Loucy (cell line): ENCODE measurements around the gene NPFFR1.

Source experiments
- EZH2phosphoT487 ChIP-seq: fragments of 200-600 bp; IDR thresholded peaks from 2 replicates; pipeline ENCODE4 v1.6.1; 2018; ENCODE audit warnings: antibody characterized with exemption, mild to moderate bottlenecking, moderate library complexity, borderline replicate concordance
- TF ChIP-seq, protein P1 (sequence below): fragments of 200-600 bp; sonication (generic); conservative IDR thresholded peaks from 2 replicates; pipeline ENCODE4 v1.5.1; 2014; ENCODE audit warnings: mild to moderate bottlenecking, antibody characterized with exemption, low read length

DNA sequence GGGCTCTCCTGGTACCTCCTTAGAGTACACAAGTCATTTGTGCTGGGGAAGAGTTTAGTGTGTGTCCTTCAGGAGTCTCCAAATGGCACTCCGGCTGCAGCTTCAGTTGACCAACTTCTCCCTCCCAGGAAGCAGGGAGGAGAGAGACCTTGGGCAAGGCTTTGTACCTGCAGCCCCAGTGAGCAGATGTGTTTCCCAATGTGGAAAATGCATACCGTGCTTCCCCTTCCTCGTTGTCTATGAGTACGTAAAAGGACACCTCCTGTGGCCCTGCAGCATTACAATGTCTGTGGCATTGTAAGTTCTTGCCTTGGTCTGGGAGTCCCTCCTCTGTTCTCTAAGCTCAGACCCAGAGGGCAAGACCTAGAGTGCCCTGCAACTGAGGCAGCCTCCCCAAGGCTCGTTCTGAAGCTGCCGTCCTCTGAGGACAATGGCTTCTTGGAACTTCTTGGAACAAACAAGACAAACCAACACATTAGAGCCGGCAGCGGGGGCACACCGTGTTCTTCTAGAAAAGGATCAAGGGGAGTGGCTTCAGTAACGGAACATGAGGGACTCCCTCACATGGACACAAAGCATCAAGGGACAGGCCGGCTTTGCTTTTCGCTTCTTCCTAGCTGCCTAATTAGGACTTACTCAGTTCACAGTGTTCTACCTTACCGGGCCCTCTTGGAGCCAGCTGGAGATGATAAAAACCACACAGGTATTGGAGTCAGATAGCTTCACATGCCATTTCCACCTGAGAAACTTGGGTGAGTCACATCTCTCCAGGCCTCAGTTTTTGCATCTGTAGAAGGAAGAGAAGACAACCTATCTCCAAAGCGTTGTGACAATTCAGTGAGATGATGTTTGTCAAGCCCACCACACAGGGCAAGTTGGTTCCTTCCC, 29.7 kb downstream of the NPFFR1 start:
- TF ChIP-seq, protein P1, sequence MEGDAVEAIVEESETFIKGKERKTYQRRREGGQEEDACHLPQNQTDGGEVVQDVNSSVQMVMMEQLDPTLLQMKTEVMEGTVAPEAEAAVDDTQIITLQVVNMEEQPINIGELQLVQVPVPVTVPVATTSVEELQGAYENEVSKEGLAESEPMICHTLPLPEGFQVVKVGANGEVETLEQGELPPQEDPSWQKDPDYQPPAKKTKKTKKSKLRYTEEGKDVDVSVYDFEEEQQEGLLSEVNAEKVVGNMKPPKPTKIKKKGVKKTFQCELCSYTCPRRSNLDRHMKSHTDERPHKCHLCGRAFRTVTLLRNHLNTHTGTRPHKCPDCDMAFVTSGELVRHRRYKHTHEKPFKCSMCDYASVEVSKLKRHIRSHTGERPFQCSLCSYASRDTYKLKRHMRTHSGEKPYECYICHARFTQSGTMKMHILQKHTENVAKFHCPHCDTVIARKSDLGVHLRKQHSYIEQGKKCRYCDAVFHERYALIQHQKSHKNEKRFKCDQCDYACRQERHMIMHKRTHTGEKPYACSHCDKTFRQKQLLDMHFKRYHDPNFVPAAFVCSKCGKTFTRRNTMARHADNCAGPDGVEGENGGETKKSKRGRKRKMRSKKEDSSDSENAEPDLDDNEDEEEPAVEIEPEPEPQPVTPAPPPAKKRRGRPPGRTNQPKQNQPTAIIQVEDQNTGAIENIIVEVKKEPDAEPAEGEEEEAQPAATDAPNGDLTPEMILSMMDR = no peak
- TF ChIP-seq EZH2phosphoT487 = no peak
